Measurements from ENCODE around the gene DCST1.
A peak's percentile ranks its signal among the peaks of the same experiment; 100 is the strongest.

Gene DCST1

DNA sequence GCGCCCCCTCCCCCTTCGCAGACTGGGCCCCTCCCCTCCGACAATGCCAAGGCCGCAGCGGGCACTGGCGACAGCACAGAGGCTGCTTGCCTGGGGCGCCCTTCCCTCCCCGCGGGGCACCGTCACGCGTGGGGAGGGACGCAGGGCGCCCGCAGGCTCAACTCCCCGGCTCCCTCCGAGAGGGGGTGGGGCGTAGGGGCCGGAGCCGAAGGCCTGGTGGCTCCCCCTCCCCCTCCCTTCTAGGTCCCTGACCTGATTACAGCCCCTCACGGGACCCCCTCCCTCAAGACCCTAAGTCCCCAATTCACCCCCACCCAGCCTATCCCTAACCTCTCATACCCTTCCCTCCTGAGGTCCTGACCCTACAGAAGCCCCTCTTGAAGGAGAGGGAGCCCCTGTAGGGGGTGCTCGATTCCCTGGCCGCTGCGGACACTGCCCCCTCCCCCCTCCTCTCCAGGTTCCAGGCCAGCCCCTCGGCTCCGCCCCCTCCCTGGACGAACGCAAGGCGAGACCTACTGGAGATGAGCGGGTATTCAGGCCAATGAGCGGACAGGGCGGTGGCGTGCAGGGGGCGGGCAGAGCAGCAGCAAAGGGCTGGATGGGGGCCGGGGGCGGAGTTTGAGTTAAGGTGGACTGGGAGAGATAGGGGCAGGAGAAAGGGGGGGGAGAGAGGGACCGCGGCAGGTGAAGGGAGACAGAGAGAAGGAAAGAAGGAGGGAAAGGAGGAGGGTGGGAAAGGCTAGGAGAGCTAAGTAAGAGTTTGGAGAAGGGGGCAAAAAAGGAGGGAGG is 31.8 kb upstream of the DCST1 start:
- peak; percentile 99 to 100 for DNase-seq

GRCh38 chr1:155002464-155003226 is 31.0 kb upstream of the DCST1 start, which contains the start of gene ZBTB7B:
Gene ZBTB7B, plus strand, starts transcription at chr1:155002802. Its CDS starts 11,859 bp downstream, at chr1:155014661.
- no peak for DNase-seq

DNA sequence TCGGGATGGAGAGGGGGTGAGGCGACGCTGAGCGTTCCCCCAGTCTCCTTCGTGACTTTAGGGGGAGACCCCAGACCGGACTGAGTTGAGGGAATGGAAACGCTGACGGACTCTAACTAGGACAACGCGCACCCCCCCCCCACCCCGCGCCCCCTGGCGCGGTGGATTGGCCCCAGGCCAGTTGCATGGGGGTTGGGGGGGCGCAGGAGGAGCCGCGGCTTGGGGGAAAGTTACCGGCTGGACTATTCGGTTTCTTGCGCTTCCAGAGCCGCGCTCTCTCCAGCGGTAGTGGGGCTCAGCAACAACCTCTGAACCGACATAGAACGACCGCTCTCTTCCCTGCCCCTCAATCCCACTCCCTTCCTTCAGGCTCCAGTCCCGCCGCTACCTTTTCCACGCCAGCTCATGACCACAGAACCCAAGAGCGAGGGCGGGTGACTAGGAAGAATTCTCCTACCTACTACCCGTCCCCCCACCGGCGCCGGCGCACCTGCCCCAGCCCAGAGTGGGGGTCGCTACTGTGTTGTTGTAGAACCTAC is 30.3 kb upstream of the DCST1 start:
- peak in 1 of 2 donors; percentile 56 for DNase-seq

- peak in 1 of 2 donors; percentile 67 for DNase-seq
These were observed 29.8 kb upstream of the DCST1 start for GRCh38 chr1:155003766-155004351.

DNA sequence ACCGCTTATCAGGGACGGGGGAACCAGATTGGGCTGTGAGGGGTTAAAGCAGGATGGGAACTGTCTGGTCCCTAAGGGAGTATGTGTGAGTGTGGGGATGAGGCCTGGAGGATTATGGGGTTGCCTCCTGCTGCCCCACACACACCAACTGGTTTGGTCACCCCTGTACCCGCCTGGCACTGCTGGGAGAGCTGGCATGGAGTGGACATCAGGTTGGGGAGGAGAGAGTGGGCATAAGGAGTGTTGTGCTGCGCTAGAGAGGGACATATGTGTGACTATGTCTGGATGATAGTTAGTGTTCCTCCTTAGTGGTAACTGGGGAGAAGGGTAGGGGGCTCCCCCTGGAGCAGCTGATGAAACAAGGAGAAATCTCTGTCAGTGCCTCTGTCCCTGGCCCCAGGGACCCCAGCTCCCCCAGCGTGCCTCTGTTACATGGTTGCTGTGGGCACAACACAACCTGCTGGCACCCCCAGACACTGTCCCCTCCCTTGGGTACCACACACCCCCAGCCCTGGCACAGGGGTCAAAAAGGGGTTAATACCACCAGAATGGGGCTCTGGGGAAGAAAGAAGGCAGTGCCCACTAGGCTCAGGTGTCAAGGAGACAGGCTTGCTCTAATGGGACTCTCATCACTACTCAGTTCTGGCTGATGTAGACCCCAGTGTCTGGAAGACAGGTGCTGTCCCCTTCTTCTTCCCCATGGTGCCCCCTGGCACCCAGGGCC is 29.1 kb upstream of the DCST1 start:
- peak in 1 of 2 donors; percentile 58 for DNase-seq

GRCh38 chr1:155005076-155006011 is 28.3 kb upstream of the DCST1 start:
- DNase-seq = peak; percentile 35 to 78

GRCh38 chr1:155006601-155007101 is 27.0 kb upstream of the DCST1 start:
- peak in 1 of 2 donors; percentile 55 for DNase-seq

DNA sequence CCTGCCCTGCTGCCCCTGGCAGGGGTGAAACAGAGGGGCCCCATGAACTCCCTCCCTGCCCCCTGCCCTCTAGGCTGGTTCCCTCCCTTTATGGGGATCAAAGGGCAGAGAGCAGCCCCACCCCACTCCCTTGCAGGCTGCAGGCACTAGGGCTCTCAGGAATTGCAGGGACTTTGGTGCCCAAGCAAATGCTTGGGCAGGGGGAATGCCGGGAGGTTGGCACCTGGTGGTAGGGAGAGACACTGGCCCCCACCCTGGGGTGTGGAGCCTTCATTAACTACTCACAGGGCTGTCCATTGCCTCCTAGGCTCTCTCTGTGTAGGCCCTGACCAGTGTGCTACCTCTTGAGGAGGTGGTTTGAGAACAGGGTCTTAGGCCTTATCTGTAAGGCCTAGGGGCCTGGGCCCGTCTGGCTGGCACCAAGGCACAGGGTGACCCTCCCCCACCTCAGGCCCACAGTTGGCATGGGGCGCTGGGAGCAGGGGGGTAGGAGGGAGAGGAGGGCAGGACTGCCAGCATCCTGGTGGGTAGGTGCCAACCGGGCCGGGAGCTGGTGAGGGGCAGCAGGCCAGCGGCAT is 26.3 kb upstream of the DCST1 start:
- DNase-seq = peak; percentile 21 to 56

- peak in 1 of 2 donors; percentile 36 for DNase-seq
These were observed 25.3 kb upstream of the DCST1 start for GRCh38 chr1:155008015-155008941.

DNA sequence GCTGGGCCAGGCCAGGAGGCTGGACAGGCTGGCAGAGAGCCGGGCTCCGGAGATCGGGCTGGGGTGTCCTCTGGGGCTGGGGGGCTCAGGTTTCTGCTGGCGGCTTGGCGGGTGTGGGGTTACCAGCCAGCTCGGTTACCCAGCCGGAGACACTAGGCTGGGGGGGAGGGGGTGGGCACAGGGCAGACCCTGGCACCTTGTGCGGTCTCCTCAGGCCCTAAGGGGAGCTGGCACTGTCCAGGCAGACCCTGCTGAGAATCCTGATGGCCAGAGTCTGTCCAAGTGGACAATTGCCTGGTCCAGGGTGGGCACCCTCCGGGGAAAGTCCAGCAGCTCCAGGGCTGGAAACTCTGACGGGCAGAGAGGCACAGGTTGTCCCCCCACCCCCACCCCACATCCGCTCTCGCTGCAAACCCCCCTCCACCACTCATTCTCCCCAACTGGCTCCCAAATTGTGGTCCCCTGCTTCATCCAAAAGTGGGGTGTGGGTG is 24.4 kb upstream of the DCST1 start:
- DNase-seq = no peak

GRCh38 chr1:155009742-155010141 is 23.9 kb upstream of the DCST1 start:
- DNase-seq = no peak

GRCh38 chr1:155010211-155010918 is 23.3 kb upstream of the DCST1 start:
- no peak for DNase-seq

DNA sequence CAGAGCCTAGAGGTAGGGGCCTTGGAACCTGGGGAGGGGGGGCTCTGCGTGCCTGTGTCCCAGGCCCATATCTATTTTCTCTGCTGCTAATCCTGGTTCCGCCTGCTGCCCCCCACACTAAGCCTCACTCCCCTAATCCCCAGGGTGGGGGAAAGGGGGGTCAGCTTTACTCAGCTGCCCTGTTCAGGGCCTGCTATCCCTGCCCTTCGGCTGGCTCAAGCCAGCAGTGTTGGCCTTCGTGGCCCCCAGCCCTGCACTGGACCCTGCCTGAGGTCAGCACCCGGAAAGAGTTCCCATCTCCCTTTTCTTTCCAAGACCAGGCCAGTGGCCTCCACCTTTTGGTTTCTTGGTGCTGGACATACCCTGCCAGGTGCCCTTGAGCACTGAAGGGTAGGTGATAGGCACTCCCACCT is 22.6 kb upstream of the DCST1 start:
- DNase-seq = no peak

DNA sequence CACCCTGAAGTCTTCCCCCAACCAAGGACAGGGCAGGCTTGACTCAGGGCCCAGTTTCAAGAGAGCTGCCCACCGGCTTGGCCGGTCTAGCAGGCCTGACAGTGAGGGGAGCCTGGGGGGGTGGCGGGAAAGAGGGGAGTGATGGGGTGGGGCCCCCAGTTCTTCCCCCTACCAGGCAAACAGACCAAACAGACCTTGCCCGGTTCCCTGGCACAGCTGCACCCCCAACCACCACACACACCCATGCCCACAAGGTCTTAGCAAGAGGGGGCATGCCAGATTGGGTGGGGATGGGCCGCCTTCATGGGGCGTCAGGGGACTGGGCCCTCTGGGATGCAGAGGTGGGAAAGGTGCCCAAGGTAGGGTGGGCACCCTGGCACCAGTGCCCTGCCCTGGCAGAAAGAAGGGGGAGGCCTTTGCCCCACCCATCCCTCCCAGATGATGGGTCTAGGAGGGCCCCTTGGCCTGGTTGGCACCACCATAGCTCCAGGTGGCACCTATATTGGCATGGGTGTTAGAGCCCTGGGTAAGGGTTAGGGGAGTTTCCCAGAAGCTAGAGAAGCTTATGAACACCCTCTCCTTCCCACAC is 22.1 kb upstream of the DCST1 start:
- no peak for DNase-seq

GRCh38 chr1:155012026-155012546 is 21.5 kb upstream of the DCST1 start:
- peak; percentile 75 to 77 for DNase-seq

DNA sequence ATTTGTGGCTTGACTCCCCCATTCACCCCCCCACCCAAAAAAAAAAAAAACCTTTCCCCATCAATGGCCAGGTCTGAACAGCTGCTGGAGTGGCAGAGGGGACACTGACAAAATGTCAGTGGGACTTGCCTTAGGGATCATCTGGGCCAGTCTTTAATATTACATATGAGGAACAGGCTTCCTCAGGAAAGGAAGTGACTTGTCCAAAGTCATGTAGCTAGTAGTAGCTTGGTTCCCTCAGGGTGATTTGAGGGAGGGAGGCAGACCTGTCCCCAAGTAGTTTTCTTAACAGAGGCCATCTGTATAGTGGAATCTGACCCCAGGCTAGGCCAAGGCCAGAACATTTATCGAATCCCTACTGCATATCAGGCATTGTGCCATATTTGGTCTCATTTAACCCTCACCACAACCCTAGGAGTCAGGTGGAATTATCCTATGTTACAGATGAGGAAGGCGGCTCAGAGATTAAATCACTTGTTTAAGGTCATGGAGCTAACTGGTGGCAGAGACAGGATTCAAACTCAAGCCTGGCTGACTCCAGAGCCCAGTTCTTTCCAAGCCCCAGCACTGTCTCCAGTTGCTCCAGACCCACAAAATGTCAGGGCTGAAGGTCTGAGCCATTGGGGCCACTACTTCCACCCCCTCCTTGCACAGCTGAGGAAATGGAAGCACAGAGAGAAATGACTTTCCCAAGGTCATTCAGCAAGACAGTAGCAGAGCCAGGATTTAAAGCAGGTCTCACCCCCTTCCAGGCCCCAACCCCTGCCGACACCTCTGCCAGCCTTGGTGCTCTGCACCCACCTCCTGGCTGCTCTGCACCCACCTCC is 20.6 kb upstream of the DCST1 start:
- no peak for DNase-seq

DNA sequence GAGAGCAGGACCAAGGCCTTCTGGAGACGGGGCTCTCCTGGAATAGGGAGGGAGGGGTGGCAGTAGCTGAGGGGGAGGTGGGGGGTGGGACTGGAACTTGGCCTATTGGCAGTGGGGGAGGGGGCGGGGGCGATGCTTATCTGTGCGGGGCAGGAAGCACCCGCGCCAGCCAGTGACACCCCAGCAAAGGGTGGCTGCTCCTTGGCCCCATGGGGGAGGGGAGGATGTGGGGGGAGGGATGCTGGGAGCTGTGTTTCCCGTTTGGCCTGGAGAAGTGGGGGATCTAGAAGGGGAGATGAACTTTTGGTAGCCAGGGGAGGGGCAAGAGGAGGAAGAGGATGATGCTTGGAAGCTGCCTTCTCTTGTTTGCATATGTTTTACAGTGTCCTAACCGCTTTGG is 20.0 kb upstream of the DCST1 start:
- no peak for DNase-seq
